OCI-LY7 (cell line): Measurements from ENCODE around the gene ACP4. TPM values are rescaled to one million over a fixed set of nuclear protein-coding genes. Genes with fewer than 3 reads are reported as not detected.
A peak's percentile ranks its signal among the peaks of the same experiment; 100 is the strongest.

Source experiments
- BruUV-seq: library from RNA; stranded (reverse); fragments of 400-500 nt; replicated peaks from 2 replicates; lab custom pipeline; 2021; lab: Mats Ljungman, UMichigan
- CTCF ChIA-PET: fragments of 300-600 bp; sonication (Branson Sonifier 250); formaldehyde crosslinking; loops from one replicate; lab custom pipeline; 2022; ENCODE audit warnings: antibody characterized with exemption; ENCODE audit not compliant: unreplicated experiment; lab: Charles Lee
- POLR2A ChIA-PET: fragments of 300-600 bp; sonication (Branson Sonifier 250); formaldehyde crosslinking; loops from one replicate; lab custom pipeline; 2022; ENCODE audit warnings: antibody characterized with exemption; lab: Charles Lee
- DNase-seq: peaks from one replicate; pipeline ENCODE4 v3.0.0-alpha.2; 2015; ENCODE audit warnings: low spot score
- H2AFZ ChIP-seq: fragments of 200-600 bp; sonication (generic), shearing (Covaris generic); 2 replicates; pipeline ENCODE4 v1.6.1; 2014; ENCODE audit warnings: mild to moderate bottlenecking, antibody characterized with exemption, low read length, moderate library complexity
- H3K27ac ChIP-seq: fragments of 200-600 bp; sonication (generic); 2 replicates; pipeline ENCODE4 v1.5.1; 2014; ENCODE audit warnings: mixed run types, low read depth, mild to moderate bottlenecking, moderate library complexity, low read length, inconsistent platforms; ENCODE audit not compliant: poor library complexity, severe bottlenecking
- H3K36me3 ChIP-seq: fragments of 200-600 bp; sonication (generic); 2 replicates; pipeline ENCODE4 v1.6.1; 2014; ENCODE audit warnings: mild to moderate bottlenecking, antibody characterized with exemption, low read length, moderate library complexity, mixed read lengths; ENCODE audit not compliant: insufficient read depth
- H3K4me1 ChIP-seq: fragments of 200-600 bp; sonication (generic); 2 replicates; pipeline ENCODE4 v1.5.1; 2014; ENCODE audit warnings: mild to moderate bottlenecking, low read length; ENCODE audit not compliant: insufficient read depth, poor library complexity, severe bottlenecking
- H3K4me2 ChIP-seq: fragments of 200-600 bp; sonication (generic); 2 replicates; pipeline ENCODE4 v1.6.1; 2014; ENCODE audit warnings: mild to moderate bottlenecking, low read length
- H3K4me3 ChIP-seq: fragments of 200-600 bp; sonication (generic); 2 replicates; pipeline ENCODE4 v1.5.1; 2014; ENCODE audit warnings: mild to moderate bottlenecking, low read depth, low read length; ENCODE audit not compliant: poor library complexity, severe bottlenecking
- H3K79me2 ChIP-seq: fragments of 200-600 bp; sonication (generic); 2 replicates; pipeline ENCODE4 v1.6.1; 2016; ENCODE audit warnings: low read depth, mild to moderate bottlenecking, low read length, moderate library complexity, mixed read lengths; ENCODE audit not compliant: insufficient read depth
- H3K9me2 ChIP-seq: fragments of 200-600 bp; sonication (generic); 2 replicates; pipeline ENCODE4 v1.6.1; 2016; ENCODE audit warnings: mild to moderate bottlenecking, low read length, mixed read lengths; ENCODE audit not compliant: insufficient read depth
- H3K9me3 ChIP-seq: fragments of 200-600 bp; sonication (generic); 2 replicates; pipeline ENCODE4 v1.6.1; 2014; ENCODE audit warnings: mild to moderate bottlenecking, mixed run types, low read length, mixed read lengths
- H4K20me1 ChIP-seq: fragments of 200-600 bp; sonication (generic); 2 replicates; pipeline ENCODE4 v1.6.1; 2014; ENCODE audit warnings: mild to moderate bottlenecking, antibody characterized with exemption, low read length, moderate library complexity, mixed read lengths; ENCODE audit not compliant: insufficient read depth
- EZH2phosphoT487 ChIP-seq: fragments of 200-600 bp; sonication (generic); IDR thresholded peaks from 2 replicates; pipeline ENCODE4 v1.6.1; 2018; ENCODE audit warnings: low read depth, borderline replicate concordance, mild to moderate bottlenecking, mixed run types, antibody characterized with exemption, low read length, moderate library complexity, mixed read lengths
- intact Hi-C: fragments of 100-400 bp; cut with micrococcal nuclease; formaldehyde crosslinking; loops from one replicate; pipeline ENCODE4 v1.10.0; 2022; ENCODE audit not compliant: unreplicated experiment
- total RNA-seq, 2 experiments: library from RNA; depleted of rRNA in 1 of 2; stranded (reverse); fragments of >200 nt in 1 of 2; shearing (Covaris generic) in 1 of 2; gene quantifications; 2 replicates each; pipeline ENCODE4 v1.2.3, GENCODE V29; 2014 to 2022
- TF ChIP-seq, protein P1 (sequence below): fragments of 200-600 bp; sonication (generic); conservative IDR thresholded peaks from 2 replicates; pipeline ENCODE4 v1.5.1; 2014; ENCODE audit warnings: mild to moderate bottlenecking, antibody characterized with exemption, low read length, moderate library complexity, mixed read lengths

The ACP4 gene
- total RNA-seq, 2 experiments from 2014 or later: not detected

- no peak for DNase-seq
- H3K79me2 ChIP-seq: no peaks in the 10 kb centered on the region
- CTCF ChIA-PET: no interaction called here
- no peak overlapping the region for H3K4me3 ChIP-seq
- H2AFZ ChIP-seq: no peak overlapping the region
- intact Hi-C loops: no loop called here
- H3K27ac ChIP-seq: no peak overlapping the region
- H3K9me2 ChIP-seq: no peaks in the 10 kb centered on the region
- BruUV-seq: no TSS peak
- H3K9me3 ChIP-seq: no peaks in the 10 kb centered on the region
- H3K4me2 ChIP-seq: no peak overlapping the region
- no peak for TF ChIP-seq EZH2phosphoT487
- TF ChIP-seq, protein P1, sequence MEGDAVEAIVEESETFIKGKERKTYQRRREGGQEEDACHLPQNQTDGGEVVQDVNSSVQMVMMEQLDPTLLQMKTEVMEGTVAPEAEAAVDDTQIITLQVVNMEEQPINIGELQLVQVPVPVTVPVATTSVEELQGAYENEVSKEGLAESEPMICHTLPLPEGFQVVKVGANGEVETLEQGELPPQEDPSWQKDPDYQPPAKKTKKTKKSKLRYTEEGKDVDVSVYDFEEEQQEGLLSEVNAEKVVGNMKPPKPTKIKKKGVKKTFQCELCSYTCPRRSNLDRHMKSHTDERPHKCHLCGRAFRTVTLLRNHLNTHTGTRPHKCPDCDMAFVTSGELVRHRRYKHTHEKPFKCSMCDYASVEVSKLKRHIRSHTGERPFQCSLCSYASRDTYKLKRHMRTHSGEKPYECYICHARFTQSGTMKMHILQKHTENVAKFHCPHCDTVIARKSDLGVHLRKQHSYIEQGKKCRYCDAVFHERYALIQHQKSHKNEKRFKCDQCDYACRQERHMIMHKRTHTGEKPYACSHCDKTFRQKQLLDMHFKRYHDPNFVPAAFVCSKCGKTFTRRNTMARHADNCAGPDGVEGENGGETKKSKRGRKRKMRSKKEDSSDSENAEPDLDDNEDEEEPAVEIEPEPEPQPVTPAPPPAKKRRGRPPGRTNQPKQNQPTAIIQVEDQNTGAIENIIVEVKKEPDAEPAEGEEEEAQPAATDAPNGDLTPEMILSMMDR: no peak
- POLR2A ChIA-PET: no interaction called here
- H4K20me1 ChIP-seq: no peaks in the 10 kb centered on the region
- H3K4me1 ChIP-seq: no peaks in the 10 kb centered on the region
- H3K36me3 ChIP-seq: no peaks in the 10 kb centered on the region
Measured at GRCh38 chr19:50812474-50812873, 22.3 kb downstream of the ACP4 start.

- BruUV-seq: no TSS peak
- POLR2A ChIA-PET: no interaction called here
- intact Hi-C loops: no loop called here
Measured at GRCh38 chr19:50814883-50815282, 24.7 kb downstream of the ACP4 start.

DNA sequence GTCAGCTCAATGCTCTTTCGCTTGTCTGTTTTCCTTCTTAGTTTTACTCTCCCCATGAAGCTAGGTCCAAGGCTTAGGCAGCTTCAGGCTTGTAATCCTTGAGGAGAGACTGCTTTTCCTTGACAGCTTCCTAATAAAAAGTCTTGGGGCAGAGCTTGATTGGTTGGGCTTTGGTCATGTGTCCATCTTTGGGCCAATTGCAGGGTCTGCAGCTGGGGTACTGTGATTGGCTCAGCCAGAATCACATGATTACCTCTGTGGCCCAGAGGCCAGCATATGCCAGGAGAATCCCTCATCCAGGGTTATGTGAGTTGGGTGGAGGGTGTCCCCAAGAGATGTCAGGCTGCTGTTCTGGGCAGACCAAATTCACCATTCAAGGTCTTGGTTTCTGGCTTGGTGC, 25.2 kb downstream of the ACP4 start:
- H3K27ac ChIP-seq: no peak overlapping the region
- TF ChIP-seq, protein P1: no peak
- TF ChIP-seq EZH2phosphoT487: no peak
- ChIA-PET POLR2A (interaction anchor here (0.6 kb wide), 1 partner anchor 14 kb away, joined by 3 read pairs; no protein-coding TSS in a partner anchor), CTCF (no interaction called here)
- H3K9me3 ChIP-seq: no peaks in the 10 kb centered on the region
- 0 out of 2 replicates have a peak overlapping the region, but pooled peaks have one; percentile 2 for H2AFZ ChIP-seq
- no peaks in the 10 kb centered on the region for H3K79me2 ChIP-seq
- no peak overlapping the region for H3K4me3 ChIP-seq
- peaks cover 22% of the 10 kb centered on the region for H3K4me1 ChIP-seq
- no TSS peak for BruUV-seq
- DNase-seq: no peak
- H3K36me3 ChIP-seq: no peaks in the 10 kb centered on the region
- H4K20me1 ChIP-seq: no peaks in the 10 kb centered on the region
- no peak overlapping the region for H3K4me2 ChIP-seq
- intact Hi-C loops: no loop called here
- H3K9me2 ChIP-seq: no peaks in the 10 kb centered on the region

More at GRCh38 chr19:50814883-50815282, 24.7 kb downstream of the ACP4 start:
- H3K79me2 ChIP-seq: no peaks in the 10 kb centered on the region
- H3K4me3 ChIP-seq: no peak overlapping the region
- H3K4me2 ChIP-seq: no peak overlapping the region
- no peaks in the 10 kb centered on the region for H3K9me2 ChIP-seq
- 0 out of 2 replicates have a peak overlapping the region, but pooled peaks have one; percentile 2 for H2AFZ ChIP-seq
- DNase-seq: no peak
- H3K4me1 ChIP-seq: peaks cover 16% of the 10 kb centered on the region
- H3K9me3 ChIP-seq: no peaks in the 10 kb centered on the region
- TF ChIP-seq, protein P1: no peak
- H3K27ac ChIP-seq: no peak overlapping the region
- no peaks in the 10 kb centered on the region for H4K20me1 ChIP-seq
- CTCF ChIA-PET: no interaction called here
- no peaks in the 10 kb centered on the region for H3K36me3 ChIP-seq
